ENCODE measurements around the gene TPI1. TPM values are rescaled to one million over a fixed set of nuclear protein-coding genes. Genes with fewer than 3 reads are reported as not detected.

The TPI1 gene
- total RNA-seq, 1 donor from 2014 or later: 610 TPM

DNA sequence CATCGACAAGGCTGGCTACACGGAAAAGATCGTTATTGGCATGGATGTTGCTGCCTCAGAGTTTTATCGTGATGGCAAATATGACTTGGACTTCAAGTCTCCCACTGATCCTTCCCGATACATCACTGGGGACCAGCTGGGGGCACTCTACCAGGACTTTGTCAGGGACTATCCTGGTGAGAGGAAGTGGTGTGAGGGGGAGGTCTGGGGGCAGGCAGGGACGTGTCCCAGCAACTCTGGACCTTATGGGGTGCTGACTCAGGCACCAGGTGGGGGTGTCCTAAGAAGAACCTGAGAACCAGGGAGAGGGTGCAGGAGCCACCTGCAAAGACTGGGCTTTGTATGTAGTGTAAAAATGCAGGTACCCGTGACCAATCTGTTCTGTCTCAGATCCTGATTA is 52.3 kb downstream of the TPI1 start:
- DNase-seq (ENCODE audit: low spot score): no peak

Other genes with a start within 250 kb of the TPI1 start
- gene LPAR5, start 231.6 kb upstream of the TPI1 start, total RNA-seq: 15.0 TPM
- 9.8 TPM for gene ACRBP, start 220.1 kb upstream of the TPI1 start, total RNA-seq
- gene ING4, start 204.4 kb upstream of the TPI1 start, total RNA-seq: 58.0 TPM
- gene ZNF384, start 178.2 kb upstream of the TPI1 start, total RNA-seq: 60.6 TPM
- gene PIANP, start 166.7 kb upstream of the TPI1 start, total RNA-seq: 5.0 TPM
- gene COPS7A, start 143.5 kb upstream of the TPI1 start, total RNA-seq: 61.4 TPM
- 175 TPM for gene MLF2, start 114.4 kb upstream of the TPI1 start, total RNA-seq
- 293 TPM for gene PTMS, start 101.2 kb upstream of the TPI1 start, total RNA-seq
- 1.4 TPM for gene LAG3, start 95.0 kb upstream of the TPI1 start, total RNA-seq
- gene CD4, start 78.0 kb upstream of the TPI1 start, total RNA-seq: 32.1 TPM
- gene GPR162, start 45.7 kb upstream of the TPI1 start, total RNA-seq: 12.3 TPM
- gene P3H3, start 39.1 kb upstream of the TPI1 start, total RNA-seq: 28.1 TPM
- gene GNB3, start 26.6 kb upstream of the TPI1 start, total RNA-seq: 3.3 TPM
- 2.2 TPM for gene CDCA3, start 16.2 kb upstream of the TPI1 start, total RNA-seq
- 98.4 TPM for gene USP5, start 15.4 kb upstream of the TPI1 start, total RNA-seq
- gene SPSB2, start 5.8 kb downstream of the TPI1 start, total RNA-seq: 33.7 TPM
- gene LRRC23, start 37.3 kb downstream of the TPI1 start, total RNA-seq: 13.1 TPM
- gene ENO2, start 47.0 kb downstream of the TPI1 start, total RNA-seq: 30.5 TPM
- gene ATN1, start 60.4 kb downstream of the TPI1 start, total RNA-seq: 153 TPM
- gene RNU7-1, start 76.3 kb downstream of the TPI1 start, total RNA-seq: not detected
- 265 TPM for gene C12orf57, start 76.5 kb downstream of the TPI1 start, total RNA-seq
- 66.4 TPM for gene PTPN6, start 83.8 kb downstream of the TPI1 start, total RNA-seq
- 141 TPM for gene PHB2, start 103.1 kb downstream of the TPI1 start, total RNA-seq
- 31.8 TPM for gene EMG1, start 103.4 kb downstream of the TPI1 start, total RNA-seq
- gene LPCAT3, start 150.9 kb downstream of the TPI1 start, total RNA-seq: 26.6 TPM
- gene C1S, start 193.2 kb downstream of the TPI1 start, total RNA-seq: 319 TPM
- 303 TPM for gene C1R, start 224.9 kb downstream of the TPI1 start, total RNA-seq
- 49.6 TPM for gene C1RL, start 241.7 kb downstream of the TPI1 start, total RNA-seq

All from mucosa of gallbladder (tissue), 1 donor.